Upper lobe of left lung (tissue), 4 donors: ENCODE measurements around the gene STKLD1.

Source experiments
- CTCF ChIP-seq, 6 experiments: fragments of 450-650 bp in 4 of 6; fragments of 200-600 bp in 2 of 6; sonication (generic) in 2 of 6; IDR thresholded peaks; one replicate each; pipeline ENCODE4 v1.5.1; 2016 to 2019; ENCODE audit warnings: antibody characterized with exemption in 6 of 6
- EP300 ChIP-seq, 4 donors: sonication (generic); formaldehyde crosslinking; IDR thresholded peaks; one replicate each; pipeline ENCODE4 v1.5.1; 2017; ENCODE audit warnings: antibody characterized with exemption in 4 of 4, control low read depth in 2 of 4

GRCh38 chr9:133342069-133342406, 34.1 kb upstream of the STKLD1 start:
- TF ChIP-seq EP300 (IDR thresholded peaks at IDR 0.05) (no peak), CTCF (IDR thresholded peaks at IDR 0.05) (no peak)
